ENCODE measurements around the gene IKZF2. TPM values are rescaled to one million over a fixed set of nuclear protein-coding genes. Genes with fewer than 3 reads are reported as not detected.

The IKZF2 gene
- total and polyA plus RNA-seq, 7 experiments from 2014 or later: 0.26 to 23.4 (median 6.1) TPM

- peaks cover 0 to 7% (median 0%) of the 10 kb centered on the region in 5 donors for H3K27me3 Mint-ChIP-seq
- H3K27ac Mint-ChIP-seq: peak overlapping the region in 3 of 9 donors; percentile 9 to 39 (median 24)
- H3K36me3 Mint-ChIP-seq: no peaks in the 10 kb centered on the region
- peaks cover 0 to 8% (median 0%) of the 10 kb centered on the region in 7 donors for H3K4me1 Mint-ChIP-seq
- intact Hi-C loops (cut with micrococcal nuclease): no loop called here
- Histone ChIP-seq H3K36me3 (ENCODE audit: control insufficient read depth in 2 of 3, insufficient read depth in 3 of 3, low read length in 3 of 3) (no peaks in the 10 kb centered on the region), H3K4me1 (ENCODE audit: control insufficient read depth in 2 of 2, insufficient read depth in 2 of 2, low read length in 2 of 2) (no peaks in the 10 kb centered on the region), H3K9me3 (ENCODE audit: control insufficient read depth in 2 of 3, low read length in 3 of 3) (no peaks in the 10 kb centered on the region), H3K27ac (ENCODE audit: low read depth, low read length) (no peak overlapping the region), H3K4me3 (ENCODE audit: low read length) (no peak overlapping the region), H3K27me3 (ENCODE audit: control insufficient read depth in 2 of 2, insufficient read depth in 2 of 2, low read length in 2 of 2) (no peaks in the 10 kb centered on the region)
- H3K9me3 Mint-ChIP-seq: no peaks in the 10 kb centered on the region
- no peak for DNase-seq
- ATAC-seq: no peak
- ChIA-PET CTCF (interaction anchor here (0.6 kb wide), 1 partner anchor 24 kb away, joined by 3 read pairs; no protein-coding TSS in a partner anchor), POLR2A (no interaction called here)
- no peak overlapping the region for H3K4me3 Mint-ChIP-seq
Observed at GRCh38 chr2:213129311-213129710, 22.1 kb downstream of the IKZF2 start.

- no peaks in the 10 kb centered on the region for H3K9me3 Mint-ChIP-seq
- CTCF ChIA-PET: no interaction called here
Observed at GRCh38 chr2:213125646-213126347, 25.6 kb downstream of the IKZF2 start.

GRCh38 chr2:213122725-213123124 is 28.7 kb downstream of the IKZF2 start:
- ChIA-PET POLR2A (no interaction called here), CTCF (no interaction called here)
- H3K4me3 ChIP-seq (ENCODE audit: low read length): no peak overlapping the region
- H3K9me3 ChIP-seq (ENCODE audit: control insufficient read depth in 2 of 3, low read length in 3 of 3): no peaks in the 10 kb centered on the region
- peak overlapping the region in 2 of 9 donors; percentile 14 to 17 for H3K27ac Mint-ChIP-seq
- no peak overlapping the region for H3K27ac ChIP-seq (ENCODE audit: low read depth, low read length)
- ATAC-seq (no peak), DNase-seq (no peak)
- H3K27me3 ChIP-seq (ENCODE audit: control insufficient read depth in 2 of 2, insufficient read depth in 2 of 2, low read length in 2 of 2): no peaks in the 10 kb centered on the region
- H3K9me3 Mint-ChIP-seq: no peaks in the 10 kb centered on the region
- H3K36me3 ChIP-seq (ENCODE audit: control insufficient read depth in 2 of 3, insufficient read depth in 3 of 3, low read length in 3 of 3): no peaks in the 10 kb centered on the region
- H3K27me3 Mint-ChIP-seq: peaks cover 0 to 9% (median 0%) of the 10 kb centered on the region in 5 donors
- intact Hi-C loops (cut with micrococcal nuclease): no loop called here
- H3K36me3 Mint-ChIP-seq: no peaks in the 10 kb centered on the region
- peaks cover 5 to 47% (median 17%) of the 10 kb centered on the region in 7 donors for H3K4me1 Mint-ChIP-seq
- no peaks in the 10 kb centered on the region for H3K4me1 ChIP-seq (ENCODE audit: control insufficient read depth in 2 of 2, insufficient read depth in 2 of 2, low read length in 2 of 2)
- no peak overlapping the region for H3K4me3 Mint-ChIP-seq

More at GRCh38 chr2:213125646-213126347, 25.6 kb downstream of the IKZF2 start:
- peak; percentile 56 for ATAC-seq
- Histone ChIP-seq H3K4me3 (ENCODE audit: low read length) (no peak overlapping the region), H3K27me3 (ENCODE audit: control insufficient read depth in 2 of 2, insufficient read depth in 2 of 2, low read length in 2 of 2) (no peaks in the 10 kb centered on the region), H3K9me3 (ENCODE audit: control insufficient read depth in 2 of 3, low read length in 3 of 3) (no peaks in the 10 kb centered on the region), H3K36me3 (ENCODE audit: control insufficient read depth in 2 of 3, insufficient read depth in 3 of 3, low read length in 3 of 3) (no peaks in the 10 kb centered on the region), H3K27ac (ENCODE audit: low read depth, low read length) (no peak overlapping the region), H3K4me1 (ENCODE audit: control insufficient read depth in 2 of 2, insufficient read depth in 2 of 2, low read length in 2 of 2) (no peaks in the 10 kb centered on the region)
- DNase-seq: no peak
- Mint-ChIP-seq H3K27ac (no peak overlapping the region), H3K4me1 (peaks cover 0 to 27% (median 4%) of the 10 kb centered on the region in 7 donors), H3K4me3 (peak overlapping the region in 1 of 10 donors; percentile 51), H3K27me3 (peaks cover 0 to 9% (median 0%) of the 10 kb centered on the region in 5 donors), H3K36me3 (no peaks in the 10 kb centered on the region)
- POLR2A ChIA-PET: no interaction called here
- intact Hi-C loops (cut with micrococcal nuclease): no loop called here

DNA sequence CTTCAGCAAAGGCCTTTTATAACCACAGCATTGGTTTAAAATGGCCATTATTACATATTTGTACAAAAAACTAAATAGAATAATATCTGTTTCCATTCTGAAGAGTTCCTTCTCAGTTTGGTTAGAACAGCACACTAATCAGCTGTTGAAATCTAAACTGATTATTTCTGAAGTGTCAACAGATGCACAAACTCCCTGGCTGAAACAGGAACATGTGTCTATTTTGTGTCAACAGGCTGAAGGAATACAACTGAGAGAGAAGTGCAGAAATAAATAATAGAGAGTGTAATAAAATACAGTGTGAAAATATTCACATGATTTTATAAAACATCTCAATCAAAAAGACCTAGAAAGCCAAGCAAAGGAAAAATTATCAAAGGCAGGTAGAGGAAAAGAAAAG is 29.7 kb downstream of the IKZF2 start:
- Mint-ChIP-seq H3K27me3 (peaks cover 0 to 9% (median 0%) of the 10 kb centered on the region in 5 donors), H3K4me1 (peaks cover 5 to 55% (median 17%) of the 10 kb centered on the region in 7 donors), H3K36me3 (no peaks in the 10 kb centered on the region), H3K4me3 (peak overlapping the region in 2 of 10 donors; percentile 45 to 58), H3K27ac (peak overlapping the region in 2 of 9 donors; percentile 17 to 55), H3K9me3 (no peaks in the 10 kb centered on the region)
- no peak for ATAC-seq
- intact Hi-C loops (cut with micrococcal nuclease): no loop called here
- ChIA-PET POLR2A (no interaction called here), CTCF (no interaction called here)
- DNase-seq: no peak
- Histone ChIP-seq H3K4me3 (ENCODE audit: low read length) (no peak overlapping the region), H3K27ac (ENCODE audit: low read depth, low read length) (no peak overlapping the region), H3K9me3 (ENCODE audit: control insufficient read depth in 2 of 3, low read length in 3 of 3) (no peaks in the 10 kb centered on the region), H3K36me3 (ENCODE audit: control insufficient read depth in 2 of 3, insufficient read depth in 3 of 3, low read length in 3 of 3) (no peaks in the 10 kb centered on the region), H3K4me1 (ENCODE audit: control insufficient read depth in 2 of 2, insufficient read depth in 2 of 2, low read length in 2 of 2) (no peaks in the 10 kb centered on the region), H3K27me3 (ENCODE audit: control insufficient read depth in 2 of 2, insufficient read depth in 2 of 2, low read length in 2 of 2) (no peaks in the 10 kb centered on the region)

DNA sequence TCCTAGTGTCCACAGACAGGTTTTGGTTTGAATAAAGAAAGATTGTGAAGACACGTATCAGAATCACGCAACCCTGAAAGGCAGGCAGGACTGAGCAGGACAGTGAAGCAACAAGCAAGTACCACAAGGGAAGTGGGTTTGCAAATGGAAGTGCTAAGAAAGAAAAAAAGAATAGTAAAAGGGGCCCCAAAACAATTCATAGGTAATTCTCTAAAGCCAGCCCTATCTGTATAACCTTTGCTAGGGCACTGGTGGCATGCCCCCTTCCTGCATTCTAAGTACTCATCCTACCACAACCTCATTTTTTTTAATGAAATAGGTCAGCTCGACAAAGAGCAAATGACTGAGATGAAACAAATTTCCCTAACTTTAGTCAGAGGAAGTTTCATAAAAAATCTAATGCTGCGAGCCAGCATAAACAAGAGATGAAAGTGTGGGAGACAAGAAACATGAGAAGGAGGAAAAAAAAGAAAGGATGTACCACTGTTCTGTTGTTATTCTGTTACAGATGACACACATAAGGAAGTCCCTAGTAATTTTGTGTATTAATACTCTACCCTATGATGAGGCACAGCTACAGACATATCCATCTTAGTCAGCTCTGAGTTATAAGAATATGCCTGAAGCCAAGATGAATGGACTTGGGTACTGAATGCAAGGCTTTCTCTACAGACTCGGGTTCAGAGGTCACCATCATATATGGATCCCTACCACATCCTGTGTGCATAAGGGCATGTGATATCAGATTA is 32.2 kb downstream of the IKZF2 start:
- intact Hi-C loops (cut with micrococcal nuclease): no loop called here
- peak; percentile 78 for ATAC-seq
- no peaks in the 10 kb centered on the region for H3K4me1 ChIP-seq (ENCODE audit: control insufficient read depth in 2 of 2, insufficient read depth in 2 of 2, low read length in 2 of 2)

DNA sequence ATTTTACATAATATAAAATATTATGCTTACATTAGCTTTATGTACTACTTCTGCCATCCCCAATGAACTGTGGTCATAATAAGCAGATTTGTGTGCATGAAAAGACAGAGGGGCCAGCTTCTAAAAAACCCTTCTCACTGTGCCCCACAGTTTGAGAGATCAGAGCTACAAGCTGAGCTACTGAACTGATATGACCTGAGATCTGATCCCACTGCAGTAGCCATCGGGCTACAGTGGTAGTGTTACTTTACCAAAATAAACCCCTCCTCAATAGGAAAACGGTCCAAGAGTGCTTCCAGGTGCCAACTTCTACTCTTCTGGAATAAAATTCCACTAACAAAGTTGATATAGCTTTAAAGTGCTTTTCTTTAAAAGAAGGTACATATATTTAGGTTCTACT is 43.1 kb downstream of the IKZF2 start:
- intact Hi-C loops (cut with micrococcal nuclease): no loop called here

More for the DNA sequence above, 32.2 kb downstream of the IKZF2 start:
- Mint-ChIP-seq H3K36me3 (no peaks in the 10 kb centered on the region), H3K27me3 (peaks cover 0 to 2% (median 0%) of the 10 kb centered on the region in 5 donors), H3K4me1 (peaks cover 5 to 55% (median 17%) of the 10 kb centered on the region in 7 donors), H3K4me3 (peak overlapping the region in 7 of 10 donors; percentile 15 to 58 (median 42)), H3K9me3 (no peaks in the 10 kb centered on the region), H3K27ac (peak overlapping the region in 7 of 9 donors; percentile 1 to 67 (median 51))
- Histone ChIP-seq H3K4me3 (ENCODE audit: low read length) (no peak overlapping the region), H3K27ac (ENCODE audit: low read depth, low read length) (no peak overlapping the region), H3K36me3 (ENCODE audit: control insufficient read depth in 2 of 3, insufficient read depth in 3 of 3, low read length in 3 of 3) (no peaks in the 10 kb centered on the region), H3K27me3 (ENCODE audit: control insufficient read depth in 2 of 2, insufficient read depth in 2 of 2, low read length in 2 of 2) (no peaks in the 10 kb centered on the region), H3K9me3 (ENCODE audit: control insufficient read depth in 2 of 3, low read length in 3 of 3) (no peaks in the 10 kb centered on the region)
- ChIA-PET POLR2A (interaction anchor here (0.7 kb wide), 1 partner anchor 29 kb away, joined by 3 read pairs; no protein-coding TSS in a partner anchor), CTCF (no interaction called here)
- peak in 4 of 9 donors; percentile 1 to 25 (median 12) for DNase-seq

More for the DNA sequence above, 43.1 kb downstream of the IKZF2 start:
- no peaks in the 10 kb centered on the region for H3K27me3 ChIP-seq (ENCODE audit: control insufficient read depth in 2 of 2, insufficient read depth in 2 of 2, low read length in 2 of 2)
- H3K4me3 ChIP-seq (ENCODE audit: low read length): no peak overlapping the region
- no peak overlapping the region for H3K27ac Mint-ChIP-seq
- no peak for ATAC-seq
- CTCF ChIA-PET: no interaction called here
- POLR2A ChIA-PET: no interaction called here
- peaks cover 0 to 5% (median 0%) of the 10 kb centered on the region in 5 donors for H3K27me3 Mint-ChIP-seq
- no peak overlapping the region for H3K4me3 Mint-ChIP-seq
- no peaks in the 10 kb centered on the region for H3K9me3 Mint-ChIP-seq
- H3K36me3 Mint-ChIP-seq: no peaks in the 10 kb centered on the region
- DNase-seq: no peak
- H3K9me3 ChIP-seq (ENCODE audit: control insufficient read depth in 2 of 3, low read length in 3 of 3): no peaks in the 10 kb centered on the region
- peaks cover 0 to 4% of the 10 kb centered on the region in 2 donors for H3K4me1 ChIP-seq (ENCODE audit: control insufficient read depth in 2 of 2, insufficient read depth in 2 of 2, low read length in 2 of 2)
- H3K4me1 Mint-ChIP-seq: peaks cover 0 to 23% (median 9%) of the 10 kb centered on the region in 7 donors
- H3K36me3 ChIP-seq (ENCODE audit: control insufficient read depth in 2 of 3, insufficient read depth in 3 of 3, low read length in 3 of 3): no peaks in the 10 kb centered on the region
- H3K27ac ChIP-seq (ENCODE audit: low read depth, low read length): no peak overlapping the region
